Measurements from ENCODE around the gene TMEM98. TPM values are rescaled to one million over a fixed set of nuclear protein-coding genes. Genes with fewer than 3 reads are reported as not detected.

The TMEM98 gene
- polyA plus RNA-seq, 2 of the 4 experiments (the other 2 are of a cell fraction) = 46.6 to 61.0 TPM

DNA sequence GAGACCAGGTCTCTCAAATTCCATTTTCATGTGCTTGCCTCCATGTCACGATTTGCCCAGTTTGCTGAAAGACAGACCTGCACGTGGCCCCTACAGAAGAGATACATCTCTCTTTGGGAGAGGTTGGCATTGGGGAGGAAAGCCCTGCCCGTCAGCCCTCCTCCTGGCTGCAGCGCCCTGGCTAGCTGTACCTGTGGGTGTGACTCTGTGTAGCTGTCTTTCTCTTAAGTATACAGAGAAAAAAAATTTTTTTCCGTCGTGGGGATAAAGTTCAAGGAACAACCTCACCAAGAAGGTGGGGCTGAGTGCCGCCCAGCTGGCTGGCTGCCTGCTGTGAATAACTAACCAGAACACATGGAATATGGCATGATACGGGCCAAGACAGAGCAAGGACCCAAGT is 26.5 kb downstream of the TMEM98 start:
- FAIRE-seq (no peak), ATAC-seq (peak; percentile 36 to 39; a peak in 3 of 6 replicates), DNase-seq (ENCODE audit: low read depth in 1 of 2, low spot score in 1 of 2) (no peak)
- 15% methylated on average over 8 of the region's 8 CpGs for WGBS (ENCODE audit: missing lambda C conversion rate)
- TF ChIP-seq, protein P1, sequence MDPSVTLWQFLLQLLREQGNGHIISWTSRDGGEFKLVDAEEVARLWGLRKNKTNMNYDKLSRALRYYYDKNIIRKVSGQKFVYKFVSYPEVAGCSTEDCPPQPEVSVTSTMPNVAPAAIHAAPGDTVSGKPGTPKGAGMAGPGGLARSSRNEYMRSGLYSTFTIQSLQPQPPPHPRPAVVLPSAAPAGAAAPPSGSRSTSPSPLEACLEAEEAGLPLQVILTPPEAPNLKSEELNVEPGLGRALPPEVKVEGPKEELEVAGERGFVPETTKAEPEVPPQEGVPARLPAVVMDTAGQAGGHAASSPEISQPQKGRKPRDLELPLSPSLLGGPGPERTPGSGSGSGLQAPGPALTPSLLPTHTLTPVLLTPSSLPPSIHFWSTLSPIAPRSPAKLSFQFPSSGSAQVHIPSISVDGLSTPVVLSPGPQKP (IDR thresholded peaks at IDR 0.05; ENCODE audit: low read depth, low read length) = no peak
- TF ChIP-seq POLR2AphosphoS2 (conservative IDR thresholded peaks at IDR 0.05; ENCODE audit: low read length) = no peak
- no peak for TF ChIP-seq CEBPB (IDR thresholded peaks at IDR 0.05)
- TF ChIP-seq HOXB13 (CRISPR knock-in tag; IDR thresholded peaks at IDR 0.05; ENCODE audit: low read depth) = no peak
- no peak for TF ChIP-seq HOXA7 (CRISPR knock-in tag; IDR thresholded peaks at IDR 0.05)
- no peak overlapping the region for H3K27ac ChIP-seq
- CTCF ChIA-PET = interaction anchor here (0.7 to 1.3 kb wide), 3 partner anchors 15 to 176 kb away, joined by 3 to 6 read pairs (median 3); no protein-coding TSS in a partner anchor
- H3K4me2 ChIP-seq = peak overlapping the region; percentile 22; the same call in 1 of the 3 replicates
- H3K4me1 ChIP-seq = 0 out of 3 replicates have a peak, but pooled peaks cover 7% of the 10 kb centered on the region
- POLR2A ChIA-PET = no interaction called here
- no peak overlapping the region for H3K4me3 ChIP-seq
- no peaks in the 10 kb centered on the region for H3K9me3 ChIP-seq

DNA sequence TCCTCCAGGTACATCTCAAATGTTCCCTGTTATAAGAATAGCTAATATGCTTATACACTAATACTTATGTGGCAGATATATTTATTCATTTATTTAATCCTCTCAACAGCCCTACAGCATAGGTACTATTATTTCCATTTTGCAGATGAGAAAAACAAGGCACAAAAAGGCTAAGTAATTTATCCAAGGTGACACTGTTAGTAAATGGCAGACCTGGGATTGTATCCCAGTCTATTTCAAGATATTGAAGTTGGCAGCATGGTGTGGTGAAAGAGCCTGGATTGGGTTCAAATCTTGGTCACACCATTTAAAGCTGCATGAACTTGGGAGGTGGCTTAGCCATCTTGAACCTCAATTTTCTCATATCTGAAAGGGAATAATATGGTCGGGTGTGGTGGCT is 27.2 kb downstream of the TMEM98 start:
- TF ChIP-seq MAX (IDR thresholded peaks at IDR 0.05) (no peak), PHF8 (IDR thresholded peaks at IDR 0.05; ENCODE audit: borderline replicate concordance, low read depth) (no peak), HOXB5 (CRISPR knock-in tag; IDR thresholded peaks at IDR 0.05) (no peak), JUNB (IDR thresholded peaks at IDR 0.05) (no peak)
- WGBS (ENCODE audit: missing lambda C conversion rate) = 55% methylated on average over 1 of the region's 1 CpG
- Histone ChIP-seq H3K9me3 (no peaks in the 10 kb centered on the region), H3K4me2 (no peak overlapping the region), H3K4me3 (no peak overlapping the region), H3K27ac (no peak overlapping the region), H3K4me1 (0 out of 3 replicates have a peak, but pooled peaks cover 7% of the 10 kb centered on the region)
- no peak for ATAC-seq
- FAIRE-seq = no peak
- CTCF ChIA-PET = interaction anchor here (0.6 to 1.3 kb wide), 3 partner anchors 16 to 663 kb away, joined by 3 to 6 read pairs (median 6); no protein-coding TSS in a partner anchor
- DNase-seq (ENCODE audit: low read depth in 1 of 2, low spot score in 1 of 2) = no peak
- POLR2A ChIA-PET = no interaction called here

- Histone ChIP-seq H3K4me3 (no peak overlapping the region), H3K4me1 (0 out of 3 replicates have a peak, but pooled peaks cover 7% of the 10 kb centered on the region), H3K4me2 (no peak overlapping the region), H3K27ac (no peak overlapping the region), H3K9me3 (no peaks in the 10 kb centered on the region)
- ChIA-PET POLR2A (no interaction called here), CTCF (interaction anchor here (1.0 to 1.9 kb wide), 3 partner anchors 15 to 173 kb away, joined by 3 to 5 read pairs (median 3); no protein-coding TSS in a partner anchor)
- ATAC-seq = no peak
- whole genome bisulfite sequencing (ENCODE audit: missing lambda C conversion rate) = 46% methylated on average over 5 of the region's 5 CpGs
- FAIRE-seq = no peak
- no peak for DNase-seq (ENCODE audit: low read depth in 1 of 2, low spot score in 1 of 2)
- no peak for TF ChIP-seq KDM1A (IDR thresholded peaks at IDR 0.05; ENCODE audit: low read depth)
- peak; percentile 10 for TF ChIP-seq MAFK (IDR thresholded peaks at IDR 0.05; ENCODE audit: partially characterized antibody)
Measured at GRCh38 chr17:32956240-32956970, 28.5 kb downstream of the TMEM98 start.

DNA sequence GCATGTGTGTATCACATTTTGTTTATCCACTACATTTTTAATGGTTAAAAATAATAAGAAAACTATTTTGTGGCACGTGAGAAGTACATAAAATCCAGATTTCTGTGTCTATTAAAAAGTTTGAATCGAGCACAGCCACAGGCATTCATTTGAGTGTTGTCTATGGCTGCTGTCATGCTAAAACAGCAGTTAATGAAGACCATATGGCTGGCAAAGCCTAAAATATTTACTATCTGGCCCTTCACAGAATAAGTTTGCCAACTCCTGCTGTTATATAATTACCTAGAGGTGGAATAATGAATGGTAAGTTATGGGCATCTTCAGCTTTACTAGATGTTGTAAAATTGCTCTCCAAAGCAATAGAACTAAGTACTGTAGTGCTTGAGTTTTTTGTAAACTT is 30.5 kb downstream of the TMEM98 start:
- H3K4me3 ChIP-seq = no peak overlapping the region
- ChIA-PET CTCF (interaction anchor here (0.9 kb wide), 1 partner anchor 21 kb away, joined by 3 read pairs; no protein-coding TSS in a partner anchor), POLR2A (no interaction called here)
- WGBS (ENCODE audit: missing lambda C conversion rate) = 27% methylated on average over 2 of the region's 2 CpGs
- H3K4me2 ChIP-seq = no peak overlapping the region
- ATAC-seq (no peak), FAIRE-seq (no peak), DNase-seq (ENCODE audit: low read depth in 1 of 2, low spot score in 1 of 2) (no peak)
- 0 out of 3 replicates have a peak, but pooled peaks cover 7% of the 10 kb centered on the region for H3K4me1 ChIP-seq
- no peaks in the 10 kb centered on the region for H3K9me3 ChIP-seq
- no peak overlapping the region for H3K27ac ChIP-seq
- TF ChIP-seq ZFP36 (IDR thresholded peaks at IDR 0.05; ENCODE audit: borderline replicate concordance, partially characterized antibody) (no peak), SREBF2 (IDR thresholded peaks at IDR 0.05) (no peak), MAZ (IDR thresholded peaks at IDR 0.05; ENCODE audit: borderline replicate concordance, low read depth, low read length) (no peak), CEBPB (IDR thresholded peaks at IDR 0.05) (no peak), REST (IDR thresholded peaks at IDR 0.05) (no peak), CHD2 (IDR thresholded peaks at IDR 0.05; ENCODE audit: low read length, partially characterized antibody) (no peak), JUN (IDR thresholded peaks at IDR 0.05) (no peak), RCOR1 (IDR thresholded peaks at IDR 0.05; ENCODE audit: low read depth, low read length) (no peak), ZNF302 (CRISPR knock-in tag; IDR thresholded peaks at IDR 0.05) (no peak), RNF2 (IDR thresholded peaks at IDR 0.05; ENCODE audit: borderline replicate concordance, low read depth) (no peak), GATA3 (IDR thresholded peaks at IDR 0.05; ENCODE audit: borderline replicate concordance) (no peak), HOXB5 (CRISPR knock-in tag; IDR thresholded peaks at IDR 0.05) (no peak), NR3C1 (IDR thresholded peaks at IDR 0.05) (no peak), E2F6 (IDR thresholded peaks at IDR 0.05; ENCODE audit: borderline replicate concordance, low read depth) (no peak), POLR2A (IDR thresholded peaks at IDR 0.05; ENCODE audit: low read length) (no peak)

Data from A549 (cell line).